ENCODE measurements around the gene HEATR5A.

DNA sequence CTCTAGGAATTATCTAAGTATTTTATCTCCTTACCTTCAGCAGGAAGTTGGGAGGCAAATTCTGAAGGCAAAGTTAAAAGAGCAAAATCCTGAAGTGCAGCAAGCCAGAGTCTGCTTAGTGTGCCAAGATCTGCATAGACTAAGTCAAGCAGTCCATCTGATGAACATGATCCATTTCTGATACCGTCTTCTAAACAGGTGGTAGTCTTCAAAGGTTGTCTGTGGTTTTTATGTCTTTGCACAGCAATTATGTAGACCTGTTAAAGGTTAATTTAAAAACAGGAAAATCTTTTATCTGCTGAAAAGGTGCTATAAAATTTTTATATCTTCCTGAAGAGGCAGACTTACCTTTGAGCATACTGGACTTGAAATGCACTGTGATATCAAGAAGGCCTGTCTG, 107.4 kb downstream of the HEATR5A start:
- TF ChIP-seq ZNF24 (IDR thresholded peaks at IDR 0.05), result no peak
- TF ChIP-seq POLR2A (IDR thresholded peaks at IDR 0.05; ENCODE audit: insufficient read depth in 1 of 2, low read depth in 2 of 2, low read length in 2 of 2), result no peak
- TF ChIP-seq GLMP (CRISPR knock-in tag; IDR thresholded peaks at IDR 0.05; ENCODE audit: borderline replicate concordance), result no peak
- no peak for TF ChIP-seq SUZ12 (IDR thresholded peaks at IDR 0.05; ENCODE audit: low read depth, low read length)
- no peak for TF ChIP-seq KMT2B (CRISPR knock-in tag; IDR thresholded peaks at IDR 0.05)
- TF ChIP-seq FOXO4 (CRISPR knock-in tag; conservative IDR thresholded peaks at IDR 0.05), result no peak
- TF ChIP-seq EZH2 (conservative IDR thresholded peaks at IDR 0.05; ENCODE audit: low read depth, low read length), result no peak
- TF ChIP-seq, protein P1, sequence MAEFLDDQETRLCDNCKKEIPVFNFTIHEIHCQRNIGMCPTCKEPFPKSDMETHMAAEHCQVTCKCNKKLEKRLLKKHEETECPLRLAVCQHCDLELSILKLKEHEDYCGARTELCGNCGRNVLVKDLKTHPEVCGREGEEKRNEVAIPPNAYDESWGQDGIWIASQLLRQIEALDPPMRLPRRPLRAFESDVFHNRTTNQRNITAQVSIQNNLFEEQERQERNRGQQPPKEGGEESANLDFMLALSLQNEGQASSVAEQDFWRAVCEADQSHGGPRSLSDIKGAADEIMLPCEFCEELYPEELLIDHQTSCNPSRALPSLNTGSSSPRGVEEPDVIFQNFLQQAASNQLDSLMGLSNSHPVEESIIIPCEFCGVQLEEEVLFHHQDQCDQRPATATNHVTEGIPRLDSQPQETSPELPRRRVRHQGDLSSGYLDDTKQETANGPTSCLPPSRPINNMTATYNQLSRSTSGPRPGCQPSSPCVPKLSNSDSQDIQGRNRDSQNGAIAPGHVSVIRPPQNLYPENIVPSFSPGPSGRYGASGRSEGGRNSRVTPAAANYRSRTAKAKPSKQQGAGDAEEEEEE (CRISPR knock-in tag; IDR thresholded peaks at IDR 0.05; ENCODE audit: borderline replicate concordance), result no peak
- no peak for TF ChIP-seq ZNF589 (CRISPR knock-in tag; conservative IDR thresholded peaks at IDR 0.05)
- TF ChIP-seq CTCF (CRISPR knock-in tag; IDR thresholded peaks at IDR 0.05), result no peak
- no peak for TF ChIP-seq ZBTB21 (CRISPR knock-in tag; IDR thresholded peaks at IDR 0.05)
- TF ChIP-seq RBFOX2 (IDR thresholded peaks at IDR 0.05; ENCODE audit: low read depth, low read length), result no peak
- TF ChIP-seq TERF1 (CRISPR knock-in tag; IDR thresholded peaks at IDR 0.05), result no peak
- TF ChIP-seq EP300 (IDR thresholded peaks at IDR 0.05; ENCODE audit: low read depth in 2 of 2, low read length in 2 of 2), result no peak
- no peak for TF ChIP-seq EP300 (CRISPR knock-in tag; IDR thresholded peaks at IDR 0.05; ENCODE audit: borderline replicate concordance)
